MM.1S (cell line): Measurements from ENCODE around the gene TRIM28.
"Not testable (repeated sequence)": the region's sequence is repeated elsewhere in the genome, so short reads cannot be mapped to it uniquely, and the experiment has no call there.

Experiments
- EZH2 ChIP-seq: fragments of 300-600 bp; sonication (generic); optimal IDR thresholded peaks from 2 replicates; pipeline ENCODE3; 2017; ENCODE audit warnings: low read depth, mild to moderate bottlenecking, antibody characterized with exemption, low read length, mixed read lengths
- TF ChIP-seq, protein P1 (sequence below): fragments of 300-600 bp; sonication (generic); IDR thresholded peaks from 2 replicates; pipeline ENCODE4 v1.5.1; 2016; ENCODE audit warnings: antibody characterized with exemption, low read length, mixed read lengths

- TF ChIP-seq, protein P1, sequence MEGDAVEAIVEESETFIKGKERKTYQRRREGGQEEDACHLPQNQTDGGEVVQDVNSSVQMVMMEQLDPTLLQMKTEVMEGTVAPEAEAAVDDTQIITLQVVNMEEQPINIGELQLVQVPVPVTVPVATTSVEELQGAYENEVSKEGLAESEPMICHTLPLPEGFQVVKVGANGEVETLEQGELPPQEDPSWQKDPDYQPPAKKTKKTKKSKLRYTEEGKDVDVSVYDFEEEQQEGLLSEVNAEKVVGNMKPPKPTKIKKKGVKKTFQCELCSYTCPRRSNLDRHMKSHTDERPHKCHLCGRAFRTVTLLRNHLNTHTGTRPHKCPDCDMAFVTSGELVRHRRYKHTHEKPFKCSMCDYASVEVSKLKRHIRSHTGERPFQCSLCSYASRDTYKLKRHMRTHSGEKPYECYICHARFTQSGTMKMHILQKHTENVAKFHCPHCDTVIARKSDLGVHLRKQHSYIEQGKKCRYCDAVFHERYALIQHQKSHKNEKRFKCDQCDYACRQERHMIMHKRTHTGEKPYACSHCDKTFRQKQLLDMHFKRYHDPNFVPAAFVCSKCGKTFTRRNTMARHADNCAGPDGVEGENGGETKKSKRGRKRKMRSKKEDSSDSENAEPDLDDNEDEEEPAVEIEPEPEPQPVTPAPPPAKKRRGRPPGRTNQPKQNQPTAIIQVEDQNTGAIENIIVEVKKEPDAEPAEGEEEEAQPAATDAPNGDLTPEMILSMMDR: not testable (repeated sequence)
- not testable (repeated sequence) for TF ChIP-seq EZH2
Observed at GRCh38 chr19:58542641-58543372, 1.1 kb upstream of the TRIM28 start.
